K562 (cell line): ENCODE data around the gene SSH3. TPM values are rescaled to one million over a fixed set of nuclear protein-coding genes. Genes with fewer than 3 reads are reported as not detected.

ENCODE experiments used
- ATAC-seq: fragments of 200-7000 bp; cut with Tn5 transposase; 3 replicates; pipeline ENCODE4 v1.9.1; 2020; ENCODE audit warnings: moderate library complexity
- BruUV-seq: library from RNA; stranded (reverse); fragments of 400-500 nt; replicated peaks from 2 replicates; lab custom pipeline; 2021; lab: Mats Ljungman, UMichigan
- CTCF ChIA-PET: fragments of 300-600 bp; formaldehyde crosslinking; extraction: SDS; loops from one replicate; lab custom pipeline; 2021; ENCODE audit warnings: low intra/inter-chr PET ratio; lab: Yijun Ruan, JAX
- POLR2A ChIA-PET: fragments of 300-600, 350-650 bp; sonication (Branson Sonifier 250); formaldehyde crosslinking; extraction: SDS; loops from one replicate; lab custom pipeline; 2021; ENCODE audit warnings: antibody characterized with exemption, inconsistent platforms; lab: Yijun Ruan, JAX
- DNase-seq, 4 experiments: peaks; one replicate each; pipeline versions ENCODE4 v3.0.0 to v3.0.0-alpha.2; 2011 to 2018; ENCODE audit warnings: low spot score in 3 of 4, mixed read lengths in 3 of 4; ENCODE audit errors: extremely low read depth in 1 of 4
- FAIRE-seq: peaks from 2 replicates; lab custom pipeline; 2011; peaks lifted over from hg19 to GRCh38; lab: Jason Lieb, UNC
- H2AFZ ChIP-seq: 2 replicates; pipeline ENCODE4 v1.6.0; 2011; ENCODE audit warnings: low read depth, low read length, control low read depth, inconsistent platforms
- H3K27ac ChIP-seq: fragments of 200-600 bp; 3 replicates; pipeline ENCODE4 v1.8.0; 2011; ENCODE audit warnings: low read depth, mild to moderate bottlenecking, control low read depth, inconsistent platforms, low read length, moderate library complexity, mixed read lengths; ENCODE audit errors: extremely low read depth
- H3K27me3 ChIP-seq, 2 experiments: fragments of 300-600 bp in 1 of 2; 2 replicates in 1 of 2; 3 replicates in 1 of 2; pipeline versions ENCODE4 v1.6.0 to v1.8.0; 2011; ENCODE audit warnings: inconsistent platforms in 2 of 2, low read length in 2 of 2, mild to moderate bottlenecking in 1 of 2, mixed read lengths in 1 of 2, moderate library complexity in 1 of 2; ENCODE audit not compliant: control insufficient read depth in 2 of 2, insufficient read depth in 2 of 2
- H3K36me3 ChIP-seq: fragments of 300-600 bp; 3 replicates; pipeline ENCODE4 v1.8.0; 2011; ENCODE audit warnings: mild to moderate bottlenecking, low read length, inconsistent platforms; ENCODE audit not compliant: control insufficient read depth, insufficient read depth
- H3K4me1 ChIP-seq, 2 experiments: fragments of 200-600 bp in 1 of 2; replicated peaks in 1 of 2; 2 replicates in 1 of 2; 3 replicates in 1 of 2; pipeline versions ENCODE4 v1.5.1 to v1.8.0; 2011; ENCODE audit warnings: inconsistent platforms in 2 of 2, low read length in 2 of 2, mild to moderate bottlenecking in 1 of 2, mixed read lengths in 1 of 2, moderate library complexity in 1 of 2; ENCODE audit not compliant: control insufficient read depth in 2 of 2, insufficient read depth in 2 of 2
- H3K4me2 ChIP-seq: 2 replicates; pipeline ENCODE4 v1.6.1; 2011; ENCODE audit warnings: low read length, control low read depth, inconsistent platforms, mixed read lengths; ENCODE audit not compliant: insufficient read depth
- H3K4me3 ChIP-seq: fragments of 200-600 bp; sonication (generic), shearing (Covaris generic); 2 replicates; pipeline ENCODE4 v1.5.1; 2016; ENCODE audit warnings: control low read depth, inconsistent platforms
- H3K79me2 ChIP-seq: fragments of 200-600 bp; 3 replicates; pipeline ENCODE4 v1.8.0; 2011; ENCODE audit warnings: low read length, inconsistent platforms; ENCODE audit not compliant: control insufficient read depth, insufficient read depth
- H3K9ac ChIP-seq, 2 experiments: 2 replicates each; pipeline versions ENCODE4 v1.6.0 to v1.6.1; 2011; ENCODE audit warnings: low read depth in 2 of 2, low read length in 2 of 2, control low read depth in 1 of 2, inconsistent platforms in 1 of 2, mild to moderate bottlenecking in 1 of 2, mixed read lengths in 1 of 2; ENCODE audit not compliant: insufficient read depth in 1 of 2
- H3K9me1 ChIP-seq: one replicate; pipeline ENCODE4 v1.6.0; 2011; ENCODE audit warnings: inconsistent platforms, mild to moderate bottlenecking, low read length, moderate library complexity; ENCODE audit not compliant: control insufficient read depth, insufficient read depth
- H3K9me3 ChIP-seq: replicated peaks from 2 replicates; pipeline ENCODE4 v1.5.1; 2011; ENCODE audit warnings: low read depth, low read length, inconsistent platforms; ENCODE audit not compliant: control insufficient read depth, insufficient read depth
- H4K20me1 ChIP-seq: replicated peaks from 2 replicates; pipeline ENCODE4 v1.6.1; 2011; ENCODE audit warnings: low read length, inconsistent platforms, mixed read lengths; ENCODE audit not compliant: control insufficient read depth, insufficient read depth
- CBX5 ChIP-seq: IDR thresholded peaks from 2 replicates; pipeline ENCODE4 v1.6.1; 2014; ENCODE audit warnings: low read depth, borderline replicate concordance
- KAT2B ChIP-seq: IDR thresholded peaks from one replicate; pipeline ENCODE4 v1.6.1; 2012; ENCODE audit warnings: low read depth, mild to moderate bottlenecking, control low read depth, inconsistent platforms, low read length, moderate library complexity
- MAFG ChIP-seq: fragments of 450-650 bp; conservative IDR thresholded peaks from 2 replicates; pipeline ENCODE4 v1.6.1; 2016; ENCODE audit warnings: missing genetic modification characterization, missing compliant biosample characterization
- NCOA4 ChIP-seq: fragments of 450-650 bp; IDR thresholded peaks from 2 replicates; pipeline ENCODE4 v1.6.1; 2018; ENCODE audit warnings: mild to moderate bottlenecking; ENCODE audit not compliant: partially characterized antibody
- NR2C1 ChIP-seq, 2 experiments: fragments of 450-650 bp; IDR thresholded peaks; 2 replicates each; pipeline ENCODE4 v1.6.1; 2017; ENCODE audit warnings: mild to moderate bottlenecking in 2 of 2, antibody characterized with exemption in 1 of 2, inconsistent platforms in 1 of 2, missing compliant biosample characterization in 1 of 2, missing genetic modification characterization in 1 of 2
- STAT5A ChIP-seq: IDR thresholded peaks from 2 replicates; pipeline ENCODE4 v1.6.1; 2012; ENCODE audit warnings: low read length, inconsistent platforms, borderline replicate concordance
- TEAD2 ChIP-seq: fragments of 450-650 bp; IDR thresholded peaks from 2 replicates; pipeline ENCODE4 v1.6.1; 2016; ENCODE audit warnings: missing genetic modification characterization, control low read depth, missing compliant biosample characterization
- ZC3H4 ChIP-seq: sonication (generic); formaldehyde crosslinking; IDR thresholded peaks from 2 replicates; pipeline ENCODE4 v1.9.0; 2021; ENCODE audit warnings: missing genetic modification reagents, borderline replicate concordance
- ZKSCAN3 ChIP-seq: fragments of 250-450 bp; sonication (Bioruptor Pico); IDR thresholded peaks from 2 replicates; pipeline ENCODE4 v1.4.0; 2020
- ZNF140 ChIP-seq: fragments of 250-450 bp; sonication (Bioruptor Pico); IDR thresholded peaks from 2 replicates; pipeline ENCODE4 v1.8.0; 2021; ENCODE audit warnings: moderate library complexity, mild to moderate bottlenecking, inconsistent platforms
- ZNF785 ChIP-seq: fragments of 250-450 bp; sonication (Bioruptor Pico); IDR thresholded peaks from 2 replicates; pipeline ENCODE4 v1.4.0; 2020; ENCODE audit warnings: mild to moderate bottlenecking
- ZSCAN29 ChIP-seq: fragments of 450-650 bp; IDR thresholded peaks from 2 replicates; pipeline ENCODE4 v1.6.1; 2017
- WGBS: fragments of 100-300 bp; shearing (Covaris generic); methylation state at CpG from one replicate; pipeline ENCODE4 v1.1.6; 2016; ENCODE audit warnings: low coverage, mixed read lengths; ENCODE audit not compliant: insufficient coverage; ENCODE audit errors: missing lambda C conversion rate; 5-methylcytosine and 5-hydroxymethylcytosine counted together
- in situ Hi-C: fragments of 300-500 bp; cut with MboI; formaldehyde crosslinking; loops from 4 replicates; pipeline ENCODE4 v1.15.0; 2018; ENCODE audit warnings: inconsistent platforms, mixed read lengths
- intact Hi-C: fragments of 100-400 bp; cut with micrococcal nuclease; formaldehyde crosslinking; loops from 2 replicates; pipeline ENCODE4 v1.14.2; 2022
- polyA plus RNA-seq, 8 experiments: library from polyadenylated mRNA; depleted of rRNA in 4 of 8; stranded (reverse) in 5 of 8; unstranded in 3 of 8; fragments of >200 nt; fragmentation: Nextera tagmentation in 2 of 8; fragmentation: Illumina TruSeq in 1 of 8; extraction: Ambion mirVana in 2 of 8; extraction: Trizol in 1 of 8; gene quantifications; 2 replicates each; pipeline versions ENCODE4 v1.2.1 to v1.2.3, GENCODE V29; 2011 to 2014; ENCODE audit warnings: inconsistent platforms in 1 of 8, missing spikeins in 1 of 8
- total RNA-seq, 7 experiments: library from RNA; depleted of rRNA in 6 of 7; stranded (reverse); fragments of >200 nt in 6 of 7; fragmentation: Illumina TruSeq in 2 of 7; extraction: Trizol in 2 of 7; gene quantifications; 2 replicates each; pipeline versions ENCODE4 v1.2.1 to v1.2.3, GENCODE V29; 2011 to 2021; ENCODE audit warnings: low replicate concordance in 1 of 7
- TF ChIP-seq, protein P1 (sequence below): fragments of 250-450 bp; sonication (Bioruptor Pico); IDR thresholded peaks from 2 replicates; pipeline ENCODE4 v1.8.0; 2021; ENCODE audit warnings: mild to moderate bottlenecking, moderate library complexity
- TF ChIP-seq, protein P2 (sequence below): fragments of 150-350 bp; conservative IDR thresholded peaks from 2 replicates; pipeline ENCODE4 v1.6.1; 2014; ENCODE audit warnings: low read length
- TF ChIP-seq, protein P3 (sequence below): fragments of 250-450 bp; sonication (Bioruptor Pico); IDR thresholded peaks from 2 replicates; pipeline ENCODE4 v1.8.0; 2021; ENCODE audit warnings: moderate library complexity, mild to moderate bottlenecking, inconsistent platforms

The SSH3 gene
- total and polyA plus RNA-seq, 9 of the 15 experiments (the other 6 are each of a cell fraction or from before 2014, with no cell fraction given), result 0.07 to 1.0 (median 0.24) TPM; not detected in 3

DNA sequence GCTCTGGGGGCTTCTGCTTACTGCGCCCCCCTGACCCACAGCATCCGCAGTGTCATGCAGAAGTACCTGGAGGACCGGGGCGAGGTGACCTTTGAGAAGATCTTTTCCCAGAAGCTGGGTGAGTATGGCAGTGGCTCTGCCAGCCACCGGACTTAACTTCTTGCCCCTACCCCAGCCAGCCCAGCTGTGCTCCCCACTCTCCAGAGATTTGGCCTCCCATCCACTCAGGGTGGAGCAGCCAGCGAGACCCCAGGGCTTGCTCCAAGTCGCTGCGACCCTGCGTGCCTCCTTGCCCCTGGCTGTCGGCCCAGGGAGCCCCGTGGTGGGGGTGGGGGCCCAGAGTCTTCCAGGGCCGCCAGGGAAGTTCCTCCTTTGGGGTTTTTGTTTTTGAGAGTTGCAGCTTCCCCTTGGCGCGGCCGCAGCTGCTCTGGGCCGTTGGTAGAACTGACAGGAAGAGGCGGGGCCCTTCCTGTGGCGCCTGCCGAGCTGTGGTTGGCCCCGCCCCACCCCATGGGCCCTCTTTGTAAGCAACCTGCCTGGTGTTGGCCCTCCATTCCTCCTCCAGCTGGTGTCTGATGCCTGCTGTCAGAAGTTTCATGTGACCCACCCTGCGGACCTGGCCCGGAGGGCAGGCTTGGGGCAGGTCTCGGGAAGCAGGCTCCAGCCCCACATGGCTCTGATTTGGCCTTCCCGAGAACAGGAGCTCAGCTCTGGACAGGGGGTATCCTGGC is 25.9 kb upstream of the SSH3 start:
- Histone ChIP-seq H3K36me3 (peaks cover 81% of the 10 kb centered on the region; the same call in 2 of the 3 replicates), H3K4me1 (peaks cover 27 to 86% of the 10 kb centered on the region in 2 experiments)
- TF ChIP-seq ZC3H4 (CRISPR knock-in tag), result no peak
- TF ChIP-seq NR2C1 (IDR thresholded peaks at IDR 0.05), result no peak
- peak; percentile 40; the same call in 1 of the 2 replicates for TF ChIP-seq NR2C1 (tag; IDR thresholded peaks at IDR 0.05)
- no peak for TF ChIP-seq CBX5
- TF ChIP-seq, protein P1, sequence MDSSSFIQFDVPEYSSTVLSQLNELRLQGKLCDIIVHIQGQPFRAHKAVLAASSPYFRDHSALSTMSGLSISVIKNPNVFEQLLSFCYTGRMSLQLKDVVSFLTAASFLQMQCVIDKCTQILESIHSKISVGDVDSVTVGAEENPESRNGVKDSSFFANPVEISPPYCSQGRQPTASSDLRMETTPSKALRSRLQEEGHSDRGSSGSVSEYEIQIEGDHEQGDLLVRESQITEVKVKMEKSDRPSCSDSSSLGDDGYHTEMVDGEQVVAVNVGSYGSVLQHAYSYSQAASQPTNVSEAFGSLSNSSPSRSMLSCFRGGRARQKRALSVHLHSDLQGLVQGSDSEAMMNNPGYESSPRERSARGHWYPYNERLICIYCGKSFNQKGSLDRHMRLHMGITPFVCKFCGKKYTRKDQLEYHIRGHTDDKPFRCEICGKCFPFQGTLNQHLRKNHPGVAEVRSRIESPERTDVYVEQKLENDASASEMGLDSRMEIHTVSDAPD (CRISPR knock-in tag), result no peak
- TF ChIP-seq ZSCAN29, result no peak
- no peak for TF ChIP-seq ZNF785 (CRISPR knock-in tag)
- TF ChIP-seq TEAD2 (tag), result 0 out of 2 replicates have a peak, but pooled peaks have one; percentile 52
- no peak for TF ChIP-seq ZNF140 (CRISPR knock-in tag)
- TF ChIP-seq NCOA4, result no peak
- TF ChIP-seq, protein P2, sequence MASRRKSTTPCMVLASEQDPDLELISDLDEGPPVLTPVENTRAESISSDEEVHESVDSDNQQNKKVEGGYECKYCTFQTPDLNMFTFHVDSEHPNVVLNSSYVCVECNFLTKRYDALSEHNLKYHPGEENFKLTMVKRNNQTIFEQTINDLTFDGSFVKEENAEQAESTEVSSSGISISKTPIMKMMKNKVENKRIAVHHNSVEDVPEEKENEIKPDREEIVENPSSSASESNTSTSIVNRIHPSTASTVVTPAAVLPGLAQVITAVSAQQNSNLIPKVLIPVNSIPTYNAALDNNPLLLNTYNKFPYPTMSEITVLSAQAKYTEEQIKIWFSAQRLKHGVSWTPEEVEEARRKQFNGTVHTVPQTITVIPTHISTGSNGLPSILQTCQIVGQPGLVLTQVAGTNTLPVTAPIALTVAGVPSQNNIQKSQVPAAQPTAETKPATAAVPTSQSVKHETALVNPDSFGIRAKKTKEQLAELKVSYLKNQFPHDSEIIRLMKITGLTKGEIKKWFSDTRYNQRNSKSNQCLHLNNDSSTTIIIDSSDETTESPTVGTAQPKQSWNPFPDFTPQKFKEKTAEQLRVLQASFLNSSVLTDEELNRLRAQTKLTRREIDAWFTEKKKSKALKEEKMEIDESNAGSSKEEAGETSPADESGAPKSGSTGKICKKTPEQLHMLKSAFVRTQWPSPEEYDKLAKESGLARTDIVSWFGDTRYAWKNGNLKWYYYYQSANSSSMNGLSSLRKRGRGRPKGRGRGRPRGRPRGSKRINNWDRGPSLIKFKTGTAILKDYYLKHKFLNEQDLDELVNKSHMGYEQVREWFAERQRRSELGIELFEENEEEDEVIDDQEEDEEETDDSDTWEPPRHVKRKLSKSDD, result no peak
- no peak for TF ChIP-seq MAFG (tag)
- TF ChIP-seq, protein P3, sequence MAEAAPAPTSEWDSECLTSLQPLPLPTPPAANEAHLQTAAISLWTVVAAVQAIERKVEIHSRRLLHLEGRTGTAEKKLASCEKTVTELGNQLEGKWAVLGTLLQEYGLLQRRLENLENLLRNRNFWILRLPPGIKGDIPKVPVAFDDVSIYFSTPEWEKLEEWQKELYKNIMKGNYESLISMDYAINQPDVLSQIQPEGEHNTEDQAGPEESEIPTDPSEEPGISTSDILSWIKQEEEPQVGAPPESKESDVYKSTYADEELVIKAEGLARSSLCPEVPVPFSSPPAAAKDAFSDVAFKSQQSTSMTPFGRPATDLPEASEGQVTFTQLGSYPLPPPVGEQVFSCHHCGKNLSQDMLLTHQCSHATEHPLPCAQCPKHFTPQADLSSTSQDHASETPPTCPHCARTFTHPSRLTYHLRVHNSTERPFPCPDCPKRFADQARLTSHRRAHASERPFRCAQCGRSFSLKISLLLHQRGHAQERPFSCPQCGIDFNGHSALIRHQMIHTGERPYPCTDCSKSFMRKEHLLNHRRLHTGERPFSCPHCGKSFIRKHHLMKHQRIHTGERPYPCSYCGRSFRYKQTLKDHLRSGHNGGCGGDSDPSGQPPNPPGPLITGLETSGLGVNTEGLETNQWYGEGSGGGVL (CRISPR knock-in tag), result no peak
- TF ChIP-seq KAT2B, result no peak
- no peak for TF ChIP-seq STAT5A
- no peak for TF ChIP-seq ZKSCAN3

More for the DNA sequence above, 25.9 kb upstream of the SSH3 start:
- Histone ChIP-seq H3K27me3 (no peaks in the 10 kb centered on the region), H3K9me1 (no peaks in the 10 kb centered on the region), H3K27ac (peak overlapping the region; percentile 95), H2AFZ (peak overlapping the region; percentile 30; the same call in 1 of the 2 replicates), H3K9me3 (no peaks in the 10 kb centered on the region), H3K4me2 (peak overlapping the region; percentile 82), H3K9ac (peak overlapping the region; percentile 82 to 93), H4K20me1 (no peaks in the 10 kb centered on the region), H3K79me2 (peaks cover 68% of the 10 kb centered on the region), H3K4me3 (peak overlapping the region; percentile 37)
- ATAC-seq (peak; percentile 95), FAIRE-seq (peak; percentile 97), DNase-seq (peak; percentile 83 to 94 (median 86))
- CTCF ChIA-PET, result interaction anchor here (0.9 to 1.7 kb wide), 2 partner anchors 40 to 41 kb away, joined by 3 to 6 read pairs; no protein-coding TSS in a partner anchor
- BruUV-seq, result no TSS peak
- in situ Hi-C loops, result loop anchor here (5.0 kb wide), 1 partner anchor 35 kb away; no protein-coding TSS in a partner anchor
- POLR2A ChIA-PET, result interaction anchor here (0.5 to 2.1 kb wide), 8 partner anchors 8 to 196 kb away, joined by 3 to 29 read pairs (median 4); partner anchors contain the start of gene ANKRD13D
- intact Hi-C loops, result loop anchor here (1.0 kb wide), 3 partner anchors 11 to 40 kb away; no protein-coding TSS in a partner anchor
- 8% methylated on average over 19 of the region's 24 CpGs for WGBS
